ENCODE data around the gene GUSB.

GUSB gene

DNA sequence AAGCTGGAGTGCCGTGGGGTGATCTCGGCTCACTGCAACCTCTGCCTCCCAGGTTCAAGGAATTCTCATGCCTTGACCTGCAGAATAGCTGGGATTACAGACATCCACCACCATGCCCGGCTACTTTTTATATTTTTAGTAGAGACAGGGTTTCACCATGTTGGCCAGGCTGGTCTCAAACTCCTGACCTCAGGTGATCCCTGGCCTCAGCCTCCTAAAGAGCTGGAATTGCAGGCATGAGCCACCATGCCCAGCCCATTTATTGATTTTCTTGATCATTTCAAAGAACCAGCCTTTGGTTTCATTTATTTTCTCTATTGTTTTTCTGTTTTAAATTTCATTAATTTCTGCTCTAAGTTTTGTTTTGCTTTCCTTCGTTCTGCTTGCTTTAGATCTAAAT, 50.3 kb downstream of the GUSB start:
- DNase-seq (ENCODE audit: low spot score) (no peak), FAIRE-seq (no peak)

DNA sequence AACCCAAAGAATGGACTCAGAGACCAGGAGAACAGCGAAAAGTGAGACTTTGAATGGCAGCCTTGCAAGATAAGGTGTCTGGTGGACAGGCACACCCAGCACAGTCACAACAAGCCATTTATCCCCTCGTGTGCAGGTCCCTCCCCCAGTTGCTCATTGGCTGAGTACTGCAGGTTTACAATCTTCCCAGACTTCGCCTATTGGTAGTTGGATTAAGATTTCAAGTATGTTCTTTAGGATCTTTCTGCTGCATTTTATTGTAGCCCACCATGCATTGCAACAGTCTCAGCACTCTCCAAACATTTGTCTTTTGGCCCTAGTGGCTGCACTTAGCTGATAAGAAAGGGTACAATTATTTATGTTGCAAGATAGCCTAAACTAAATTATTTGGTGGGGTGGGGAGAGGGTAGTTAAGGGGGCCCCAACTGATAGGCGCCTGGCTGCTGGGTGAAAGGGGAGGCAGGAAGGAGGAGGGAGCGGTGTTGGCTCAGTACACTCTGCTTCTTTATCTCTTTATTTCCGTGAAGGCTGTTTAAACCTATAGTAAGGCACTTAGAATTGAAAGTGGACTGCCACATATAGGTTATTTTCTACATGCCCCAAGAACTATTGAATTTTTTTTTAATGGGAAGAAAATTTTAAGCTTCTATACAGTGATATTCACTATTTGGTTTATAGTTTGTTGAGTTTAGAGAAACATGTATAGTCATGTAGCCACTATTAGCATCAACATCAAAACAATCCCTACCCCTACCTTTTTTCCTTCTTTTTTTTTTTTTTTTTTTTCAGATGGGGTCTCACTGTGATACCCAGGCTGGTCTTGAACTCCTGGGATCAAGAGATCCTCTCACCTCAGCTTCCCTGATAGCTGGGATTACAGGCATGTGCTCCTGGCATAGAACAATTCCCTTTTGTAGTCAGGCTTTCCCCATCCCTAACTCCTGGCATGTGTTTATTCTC, 54.2 kb downstream of the GUSB start:
- no peak for FAIRE-seq
- DNase-seq (ENCODE audit: low spot score), result no peak

DNA sequence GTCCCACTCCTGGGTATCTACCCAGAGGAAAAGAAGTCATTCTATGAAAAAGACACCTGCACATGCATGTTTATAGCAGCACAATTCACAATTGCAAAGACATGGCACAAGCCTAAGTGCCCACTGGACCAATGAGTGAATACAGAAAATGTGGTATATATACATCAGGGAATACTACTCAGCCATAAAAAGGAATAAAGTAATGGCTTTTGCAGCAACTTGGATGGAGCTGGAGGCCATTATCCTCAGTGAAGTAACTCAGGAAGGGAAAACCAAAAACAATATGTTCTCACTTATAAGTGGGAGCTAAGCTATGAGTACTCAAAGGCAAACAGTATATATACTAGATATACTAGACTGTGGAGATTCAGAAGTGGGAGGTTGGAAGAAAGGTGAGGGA, 55.4 kb downstream of the GUSB start:
- DNase-seq (ENCODE audit: low spot score) (no peak), FAIRE-seq (no peak)

DNA sequence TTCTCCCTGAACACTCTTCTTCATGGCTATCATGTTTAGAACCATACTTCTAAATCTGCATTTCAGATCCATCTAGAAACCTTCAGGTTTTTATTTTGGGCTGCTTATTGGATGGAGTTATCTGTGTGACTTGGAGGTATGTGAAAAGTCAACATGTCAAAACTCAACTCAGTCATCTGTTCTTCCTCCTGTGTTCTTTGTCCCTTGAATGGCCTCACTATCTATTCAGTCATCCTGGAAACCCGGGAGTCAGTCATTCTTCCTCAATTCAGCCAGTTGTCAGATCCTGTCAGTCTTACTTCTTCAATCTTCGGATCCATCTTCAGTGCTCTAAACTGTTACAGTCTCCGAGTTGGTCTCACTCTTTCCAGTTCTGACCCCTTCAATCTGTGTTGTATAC, 57.0 kb downstream of the GUSB start:
- FAIRE-seq (no peak), DNase-seq (ENCODE audit: low spot score) (no peak)

DNA sequence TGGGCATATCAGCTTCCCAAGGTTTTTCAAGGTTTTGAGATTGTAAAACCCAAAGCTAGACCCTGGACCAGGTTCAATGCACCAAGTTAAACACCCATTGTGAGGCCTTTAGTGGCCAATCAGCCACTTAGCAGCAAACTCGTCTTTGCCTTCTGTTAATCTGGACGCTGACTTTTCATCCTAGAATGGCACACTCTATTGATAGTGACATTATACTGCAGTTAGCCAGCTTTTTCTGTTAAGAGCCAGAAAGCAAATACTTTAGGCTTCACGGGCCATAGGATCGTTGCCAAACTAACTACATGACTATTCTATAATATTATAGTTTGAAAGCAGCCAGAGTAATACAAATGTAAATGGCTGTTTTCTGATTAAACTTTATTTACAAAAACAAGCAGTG, 57.8 kb downstream of the GUSB start:
- no peak for DNase-seq (ENCODE audit: low spot score)
- FAIRE-seq, result no peak

DNA sequence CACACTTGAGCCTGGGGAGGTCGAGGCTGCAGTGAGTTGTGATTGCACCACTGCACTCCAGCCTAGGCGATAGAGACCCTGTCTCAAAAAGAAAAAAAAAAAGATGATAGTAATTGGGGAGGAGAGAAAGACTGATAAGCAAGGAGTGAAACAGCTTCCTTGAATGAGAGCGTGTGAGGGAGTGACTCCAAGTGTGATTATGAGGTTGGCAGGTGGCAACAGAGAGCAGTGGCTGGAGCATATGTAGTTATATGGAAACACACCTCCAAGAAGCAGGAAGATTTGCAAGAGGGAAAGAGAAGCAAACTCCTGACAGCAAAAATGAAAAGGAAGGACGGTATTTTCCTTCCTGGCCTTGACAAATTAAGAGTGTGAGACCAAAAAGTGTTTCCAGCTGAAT, 58.7 kb downstream of the GUSB start:
- FAIRE-seq (no peak), DNase-seq (ENCODE audit: low spot score) (no peak)

DNA sequence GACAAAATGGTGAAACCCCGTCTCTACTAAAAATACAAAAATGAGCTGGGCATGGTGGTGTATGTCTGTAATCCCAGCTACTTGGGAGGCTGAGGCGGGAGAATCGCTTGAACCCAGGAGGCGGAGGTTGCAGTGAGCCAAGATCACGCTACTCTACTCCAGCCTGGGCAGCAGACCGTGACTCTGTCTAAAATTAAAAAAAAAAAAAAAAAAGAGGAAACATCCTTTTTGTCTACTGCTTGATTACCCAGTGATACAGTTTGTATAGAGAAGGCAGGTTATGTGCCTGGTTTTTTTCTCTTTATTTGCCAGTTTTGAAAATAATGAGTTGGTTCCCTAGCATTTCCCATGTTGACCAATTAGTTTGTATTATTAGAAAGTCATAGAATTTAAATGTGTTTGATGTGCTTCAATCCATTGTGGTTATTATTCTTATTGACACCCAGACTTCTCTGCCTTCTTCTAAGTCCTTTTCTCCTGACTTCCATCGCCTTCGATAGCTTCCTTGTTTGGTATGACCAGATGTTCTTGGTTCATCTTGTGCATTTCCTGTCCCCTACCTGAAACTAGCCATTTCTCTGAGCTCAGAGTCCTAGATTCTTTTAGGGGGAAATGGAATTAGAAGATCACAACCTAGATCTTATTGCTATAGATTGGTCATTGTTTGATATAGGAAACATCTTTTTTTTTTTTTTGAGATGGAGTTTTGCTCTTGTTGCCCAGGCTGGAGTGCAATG, 65.9 kb downstream of the GUSB start:
- FAIRE-seq (no peak), DNase-seq (ENCODE audit: low spot score) (no peak)

DNA sequence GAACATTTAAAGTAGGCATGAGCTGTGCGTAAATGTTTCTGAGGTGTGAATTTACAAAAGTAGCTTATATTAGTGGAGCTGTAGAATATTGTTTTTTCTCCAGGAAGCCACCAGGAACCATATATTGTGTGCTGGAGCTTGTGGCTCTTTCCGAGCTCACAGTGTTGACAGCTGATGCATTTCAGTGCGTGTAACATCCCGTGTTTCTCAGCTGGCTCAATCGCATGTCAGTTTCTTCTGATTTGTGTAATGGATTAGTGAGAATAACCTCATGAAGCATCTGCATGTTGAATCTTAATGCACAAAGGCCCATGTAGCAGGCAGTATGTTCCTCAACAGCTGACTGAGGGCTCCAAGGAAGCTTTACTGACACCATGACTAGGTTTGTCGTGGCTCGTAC, 69.8 kb downstream of the GUSB start:
- DNase-seq (ENCODE audit: low spot score), result no peak
- FAIRE-seq, result no peak
